Skin of body (tissue), 2 donors: ENCODE results near the gene CAPZB. TPM values are rescaled to one million over a fixed set of nuclear protein-coding genes. Genes with fewer than 3 reads are reported as not detected.

Experiments used
- DNase-seq: peaks from one replicate; lab custom pipeline; 2025; lab: John Stamatoyannopoulos, UW
- total RNA-seq: library from RNA; depleted of rRNA; stranded (reverse); fragments of >200 nt; gene quantifications from one replicate; pipeline ENCODE4 v1.2.3, GENCODE V29; 2014

CAPZB gene
- total RNA-seq, 1 donor from 2014 or later, result 61.6 TPM

GRCh38 chr1:19370453-19371170 is 114.7 kb downstream of the CAPZB start:
- DNase-seq, result no peak

- DNase-seq, result no peak
These were observed 115.8 kb downstream of the CAPZB start for GRCh38 chr1:19369396-19370090.

- DNase-seq, result no peak
These were observed 116.4 kb downstream of the CAPZB start for GRCh38 chr1:19368964-19369363.

GRCh38 chr1:19368050-19368449 is 117.3 kb downstream of the CAPZB start:
- DNase-seq, result no peak

GRCh38 chr1:19367584-19368041 is 117.7 kb downstream of the CAPZB start:
- DNase-seq, result no peak

- no peak for DNase-seq
These were observed 118.5 kb downstream of the CAPZB start for GRCh38 chr1:19366599-19367536.

- no peak for DNase-seq
These were observed 119.6 kb downstream of the CAPZB start for GRCh38 chr1:19365721-19366120.

- DNase-seq, result no peak
These were observed 121.7 kb downstream of the CAPZB start for GRCh38 chr1:19363536-19364152.

GRCh38 chr1:19361611-19362147 is 123.7 kb downstream of the CAPZB start:
- no peak for DNase-seq

- DNase-seq, result no peak
These were observed 124.3 kb downstream of the CAPZB start for GRCh38 chr1:19360843-19361610.

- DNase-seq, result no peak
These were observed 124.9 kb downstream of the CAPZB start for GRCh38 chr1:19360432-19360831.

- no peak for DNase-seq
These were observed 125.3 kb downstream of the CAPZB start for GRCh38 chr1:19360016-19360415.

- no peak for DNase-seq
These were observed 126.0 kb downstream of the CAPZB start for GRCh38 chr1:19359357-19359756.

- DNase-seq, result no peak
These were observed 126.6 kb downstream of the CAPZB start for GRCh38 chr1:19358710-19359109.

- DNase-seq, result no peak
These were observed 127.9 kb downstream of the CAPZB start for GRCh38 chr1:19357299-19357986.

- DNase-seq, result no peak
These were observed 129.1 kb downstream of the CAPZB start for GRCh38 chr1:19356266-19356665.

- no peak for DNase-seq
These were observed 130.8 kb downstream of the CAPZB start for GRCh38 chr1:19354531-19354981.

GRCh38 chr1:19353596-19353995 is 131.7 kb downstream of the CAPZB start:
- DNase-seq, result no peak

GRCh38 chr1:19352839-19353238 is 132.5 kb downstream of the CAPZB start:
- DNase-seq, result no peak

- no peak for DNase-seq
These were observed 133.5 kb downstream of the CAPZB start for GRCh38 chr1:19351873-19352272.
